ENCODE results near the gene ST6GAL1.

ST6GAL1 gene

DNA sequence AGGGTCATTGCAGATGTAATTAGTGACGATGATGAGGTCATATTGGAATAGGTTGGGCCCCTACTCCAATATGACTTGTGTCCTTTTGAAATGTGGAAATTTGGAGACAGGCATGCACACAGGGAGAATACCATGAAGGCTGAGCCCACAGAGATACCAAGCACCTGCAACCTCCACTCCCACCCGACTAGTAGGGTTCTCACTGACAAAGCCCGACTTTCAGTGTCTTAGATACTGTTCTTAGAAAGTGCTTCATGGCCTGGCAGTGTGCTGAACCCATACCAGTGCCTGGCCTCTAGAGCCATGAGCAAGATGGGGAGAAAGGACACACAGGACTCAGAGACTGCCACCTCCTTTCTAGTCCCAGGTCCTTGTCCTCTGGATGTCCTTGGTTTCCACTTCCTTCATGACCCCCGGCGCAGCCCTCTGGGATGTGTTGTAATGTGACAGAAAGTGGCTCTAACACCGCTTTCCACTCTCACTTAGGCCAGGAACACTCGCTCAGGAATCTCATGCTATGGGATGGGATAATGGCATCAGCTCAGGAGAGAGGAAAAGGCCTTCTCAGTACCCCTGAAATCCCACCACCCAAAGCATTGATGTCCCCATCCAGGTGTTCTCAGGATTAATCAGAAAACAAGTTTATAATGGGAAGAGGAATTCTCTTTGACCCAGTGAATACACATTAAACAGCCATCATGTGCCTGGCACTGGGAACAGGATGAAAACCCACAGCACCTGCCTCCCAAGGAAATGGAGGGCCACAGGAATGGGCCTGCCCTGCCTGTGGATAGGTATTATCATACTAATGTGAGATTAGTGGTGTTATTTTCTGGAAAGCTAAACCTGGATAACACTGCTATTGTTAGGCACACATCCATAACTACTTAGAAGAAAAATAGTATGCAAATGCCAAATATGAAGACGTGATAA is 149.0 kb downstream of the ST6GAL1 start:
- TF ChIP-seq SIN3A (IDR thresholded peaks at IDR 0.05; ENCODE audit: borderline replicate concordance, insufficient read depth, low read length) (no peak), POLR2AphosphoS5 (IDR thresholded peaks at IDR 0.05; ENCODE audit: low read depth, low read length) (no peak), FOXP2 (optimal IDR thresholded peaks at IDR 0.05; ENCODE audit: borderline replicate concordance, extremely low read depth, extremely low read length, insufficient read depth) (no peak), TAF1 (IDR thresholded peaks at IDR 0.05; ENCODE audit: borderline replicate concordance, insufficient read depth, low read length) (no peak)
- TF ChIP-seq, protein P1, sequence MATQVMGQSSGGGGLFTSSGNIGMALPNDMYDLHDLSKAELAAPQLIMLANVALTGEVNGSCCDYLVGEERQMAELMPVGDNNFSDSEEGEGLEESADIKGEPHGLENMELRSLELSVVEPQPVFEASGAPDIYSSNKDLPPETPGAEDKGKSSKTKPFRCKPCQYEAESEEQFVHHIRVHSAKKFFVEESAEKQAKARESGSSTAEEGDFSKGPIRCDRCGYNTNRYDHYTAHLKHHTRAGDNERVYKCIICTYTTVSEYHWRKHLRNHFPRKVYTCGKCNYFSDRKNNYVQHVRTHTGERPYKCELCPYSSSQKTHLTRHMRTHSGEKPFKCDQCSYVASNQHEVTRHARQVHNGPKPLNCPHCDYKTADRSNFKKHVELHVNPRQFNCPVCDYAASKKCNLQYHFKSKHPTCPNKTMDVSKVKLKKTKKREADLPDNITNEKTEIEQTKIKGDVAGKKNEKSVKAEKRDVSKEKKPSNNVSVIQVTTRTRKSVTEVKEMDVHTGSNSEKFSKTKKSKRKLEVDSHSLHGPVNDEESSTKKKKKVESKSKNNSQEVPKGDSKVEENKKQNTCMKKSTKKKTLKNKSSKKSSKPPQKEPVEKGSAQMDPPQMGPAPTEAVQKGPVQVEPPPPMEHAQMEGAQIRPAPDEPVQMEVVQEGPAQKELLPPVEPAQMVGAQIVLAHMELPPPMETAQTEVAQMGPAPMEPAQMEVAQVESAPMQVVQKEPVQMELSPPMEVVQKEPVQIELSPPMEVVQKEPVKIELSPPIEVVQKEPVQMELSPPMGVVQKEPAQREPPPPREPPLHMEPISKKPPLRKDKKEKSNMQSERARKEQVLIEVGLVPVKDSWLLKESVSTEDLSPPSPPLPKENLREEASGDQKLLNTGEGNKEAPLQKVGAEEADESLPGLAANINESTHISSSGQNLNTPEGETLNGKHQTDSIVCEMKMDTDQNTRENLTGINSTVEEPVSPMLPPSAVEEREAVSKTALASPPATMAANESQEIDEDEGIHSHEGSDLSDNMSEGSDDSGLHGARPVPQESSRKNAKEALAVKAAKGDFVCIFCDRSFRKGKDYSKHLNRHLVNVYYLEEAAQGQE (IDR thresholded peaks at IDR 0.05; ENCODE audit: insufficient read depth in 1 of 2, low read depth in 2 of 2, low read length in 2 of 2) = no peak

DNA sequence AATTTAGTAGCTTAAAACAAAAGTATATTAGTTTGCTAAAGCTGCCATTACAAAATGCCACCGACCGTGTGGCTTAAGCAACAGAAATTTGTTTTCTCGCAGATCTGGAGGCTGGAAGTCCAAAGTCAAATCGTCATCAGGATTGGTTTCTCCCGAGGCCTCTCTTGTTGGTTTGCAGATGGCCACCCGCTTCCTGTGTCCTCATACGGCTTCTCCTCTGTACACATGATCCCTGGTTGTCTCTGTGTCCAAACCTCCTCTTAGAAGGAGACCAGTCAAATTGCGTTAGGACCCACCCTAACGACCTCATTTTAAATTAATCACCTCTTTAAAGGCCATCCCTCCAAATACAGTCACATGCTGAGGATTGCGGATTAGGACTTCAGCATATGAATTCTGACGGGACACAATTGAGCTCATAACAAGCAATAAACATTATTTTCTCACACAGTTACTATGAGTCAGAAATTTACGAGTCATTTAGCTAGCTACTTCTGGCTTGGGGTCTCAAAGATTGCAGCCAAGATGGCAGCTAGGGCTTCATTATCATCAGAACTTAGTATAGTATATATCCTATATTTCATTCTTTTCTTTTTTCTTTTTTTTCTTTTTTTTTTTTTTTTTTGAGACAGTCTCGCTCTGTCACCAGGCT is 150.6 kb downstream of the ST6GAL1 start:
- TF ChIP-seq POLR2AphosphoS5 (IDR thresholded peaks at IDR 0.05; ENCODE audit: low read depth, low read length) = no peak
- TF ChIP-seq, protein P1 (IDR thresholded peaks at IDR 0.05; ENCODE audit: insufficient read depth in 1 of 2, low read depth in 2 of 2, low read length in 2 of 2) = no peak
- no peak for TF ChIP-seq SIN3A (IDR thresholded peaks at IDR 0.05; ENCODE audit: borderline replicate concordance, insufficient read depth, low read length)
- no peak for TF ChIP-seq FOXP2 (optimal IDR thresholded peaks at IDR 0.05; ENCODE audit: borderline replicate concordance, extremely low read depth, extremely low read length, insufficient read depth)
- TF ChIP-seq TAF1 (IDR thresholded peaks at IDR 0.05; ENCODE audit: borderline replicate concordance, insufficient read depth, low read length) = no peak

DNA sequence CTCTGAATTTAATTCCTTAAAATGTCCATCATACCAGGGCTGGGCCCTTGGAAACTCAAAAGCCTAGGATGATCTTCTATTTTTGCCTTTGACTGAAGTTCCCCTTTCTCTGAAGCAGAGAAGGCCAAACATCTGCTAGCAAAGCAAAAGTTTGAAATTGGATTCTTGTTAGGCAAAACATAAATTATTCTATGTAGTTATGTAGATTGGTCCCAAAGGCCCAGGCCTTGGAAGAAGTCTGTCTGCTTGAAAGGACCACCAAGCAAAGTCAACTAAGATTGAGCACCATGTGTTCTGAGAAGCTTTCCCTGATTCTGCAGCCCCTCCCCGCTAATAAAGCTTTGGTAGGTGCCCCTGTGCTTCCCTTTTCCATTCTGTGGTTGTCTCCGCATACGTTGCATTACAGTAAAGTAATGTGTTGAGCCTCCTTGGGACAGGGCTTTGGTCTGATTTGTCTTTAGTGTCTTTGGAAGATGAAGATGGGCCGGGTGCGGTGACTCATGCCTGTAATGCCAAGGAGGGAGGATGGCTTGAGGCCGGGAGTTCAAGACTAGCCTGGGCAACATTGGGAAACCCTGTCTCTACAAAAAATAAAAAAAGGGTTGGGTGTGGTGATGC is 152.5 kb downstream of the ST6GAL1 start:
- TF ChIP-seq SIN3A (IDR thresholded peaks at IDR 0.05; ENCODE audit: borderline replicate concordance, insufficient read depth, low read length) = no peak
- TF ChIP-seq TAF1 (IDR thresholded peaks at IDR 0.05; ENCODE audit: borderline replicate concordance, insufficient read depth, low read length) = no peak
- TF ChIP-seq POLR2AphosphoS5 (IDR thresholded peaks at IDR 0.05; ENCODE audit: low read depth, low read length) = no peak
- TF ChIP-seq, protein P1 (IDR thresholded peaks at IDR 0.05; ENCODE audit: insufficient read depth in 1 of 2, low read depth in 2 of 2, low read length in 2 of 2) = no peak
- no peak for TF ChIP-seq FOXP2 (optimal IDR thresholded peaks at IDR 0.05; ENCODE audit: borderline replicate concordance, extremely low read depth, extremely low read length, insufficient read depth)

DNA sequence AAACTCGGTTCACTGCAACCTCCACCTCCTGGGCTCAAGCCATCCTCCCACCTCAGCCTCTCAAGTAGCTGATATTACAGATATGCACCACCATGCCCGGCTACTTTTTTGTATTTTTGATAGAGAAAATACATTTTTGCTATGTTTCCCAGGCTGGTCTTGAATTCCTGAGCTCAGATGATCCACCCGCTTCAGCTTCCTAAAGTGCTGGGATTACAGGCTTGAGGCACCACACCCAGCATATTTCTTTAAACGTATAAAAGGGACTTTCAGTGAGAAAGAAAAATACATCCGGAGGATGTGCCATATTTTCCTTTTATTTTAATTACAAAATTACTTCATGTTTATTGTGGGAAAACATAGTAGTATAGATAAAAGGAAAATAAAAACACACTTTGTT is 153.8 kb downstream of the ST6GAL1 start:
- TF ChIP-seq, protein P1 (IDR thresholded peaks at IDR 0.05; ENCODE audit: insufficient read depth in 1 of 2, low read depth in 2 of 2, low read length in 2 of 2) = no peak
- TF ChIP-seq POLR2AphosphoS5 (IDR thresholded peaks at IDR 0.05; ENCODE audit: low read depth, low read length) (no peak), FOXP2 (optimal IDR thresholded peaks at IDR 0.05; ENCODE audit: borderline replicate concordance, extremely low read depth, extremely low read length, insufficient read depth) (no peak), TAF1 (IDR thresholded peaks at IDR 0.05; ENCODE audit: borderline replicate concordance, insufficient read depth, low read length) (no peak), SIN3A (IDR thresholded peaks at IDR 0.05; ENCODE audit: borderline replicate concordance, insufficient read depth, low read length) (no peak)

Measured in PFSK-1 (cell line).